ENCODE data around the gene PTPRM.

Gene PTPRM

DNA sequence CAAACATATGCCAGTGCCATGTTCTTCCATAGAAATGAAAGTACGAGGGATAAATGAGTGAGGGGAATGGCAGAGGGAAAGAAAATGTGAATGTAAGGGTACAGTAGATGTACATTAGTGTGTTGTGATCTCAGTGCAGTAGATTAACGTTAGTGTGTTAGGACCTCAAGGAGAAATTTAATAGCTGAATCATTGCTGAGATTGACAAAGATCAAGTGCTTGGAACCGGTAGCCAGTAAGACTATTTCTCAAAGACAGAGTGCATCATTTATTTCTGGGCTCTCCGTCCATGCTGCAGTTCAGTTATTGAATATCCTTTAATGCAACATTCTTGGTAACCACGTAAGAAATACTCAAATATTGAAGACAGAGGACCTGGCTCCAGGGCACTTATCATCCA is 246.0 kb downstream of the PTPRM start:
- H3K4me3 ChIP-seq (ENCODE audit: low read length): no peak overlapping the region
- DNase-seq (ENCODE audit: low read depth, low spot score): no peak

- no peak overlapping the region for H3K4me3 ChIP-seq (ENCODE audit: low read length)
- no peak for DNase-seq (ENCODE audit: low read depth, low spot score)
Measured at GRCh38 chr18:7814754-7815315, 247.7 kb downstream of the PTPRM start.

DNA sequence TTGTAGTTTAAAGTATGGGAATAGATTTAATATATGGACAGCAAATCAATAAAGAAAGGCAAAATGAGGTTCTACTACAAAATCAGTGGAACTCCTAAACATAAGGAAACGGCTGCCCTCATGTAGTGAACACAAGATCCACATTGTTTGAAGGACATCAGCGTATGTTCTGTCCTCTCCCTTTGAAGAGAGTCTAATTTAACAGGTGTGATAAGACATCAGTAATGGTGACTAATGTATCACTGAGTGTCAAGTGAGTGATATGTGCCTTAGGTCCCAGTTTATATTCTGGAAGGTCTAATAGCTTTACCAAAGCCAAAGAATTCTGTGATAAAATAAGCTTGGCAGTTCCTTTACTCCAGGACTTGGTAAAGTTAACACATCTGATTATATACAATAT is 248.7 kb downstream of the PTPRM start:
- DNase-seq (ENCODE audit: low read depth, low spot score): no peak
- no peak overlapping the region for H3K4me3 ChIP-seq (ENCODE audit: low read length)

- no peak for DNase-seq (ENCODE audit: low read depth, low spot score)
- H3K4me3 ChIP-seq (ENCODE audit: low read length): no peak overlapping the region
Measured at GRCh38 chr18:7817575-7818230, 250.6 kb downstream of the PTPRM start.

DNA sequence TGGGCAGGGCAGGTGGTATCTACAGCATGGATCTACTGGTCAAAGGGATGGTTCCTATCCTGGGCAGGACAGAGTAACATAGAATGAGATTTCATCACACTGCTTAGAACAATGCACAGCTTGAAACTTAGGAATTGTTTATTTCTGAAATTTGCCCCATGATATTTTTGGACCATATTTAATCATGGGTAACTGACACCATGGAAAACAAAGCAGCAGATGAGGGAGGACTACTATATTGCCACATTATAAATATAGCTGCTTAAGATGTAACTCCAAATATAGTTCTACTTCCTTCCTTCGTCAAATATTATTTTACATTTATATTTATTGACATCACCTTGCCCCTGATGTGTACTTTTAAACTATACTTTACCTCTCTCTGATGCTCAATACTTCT is 254.7 kb downstream of the PTPRM start:
- DNase-seq (ENCODE audit: low read depth, low spot score): no peak
- H3K4me3 ChIP-seq (ENCODE audit: low read length): no peak overlapping the region

DNA sequence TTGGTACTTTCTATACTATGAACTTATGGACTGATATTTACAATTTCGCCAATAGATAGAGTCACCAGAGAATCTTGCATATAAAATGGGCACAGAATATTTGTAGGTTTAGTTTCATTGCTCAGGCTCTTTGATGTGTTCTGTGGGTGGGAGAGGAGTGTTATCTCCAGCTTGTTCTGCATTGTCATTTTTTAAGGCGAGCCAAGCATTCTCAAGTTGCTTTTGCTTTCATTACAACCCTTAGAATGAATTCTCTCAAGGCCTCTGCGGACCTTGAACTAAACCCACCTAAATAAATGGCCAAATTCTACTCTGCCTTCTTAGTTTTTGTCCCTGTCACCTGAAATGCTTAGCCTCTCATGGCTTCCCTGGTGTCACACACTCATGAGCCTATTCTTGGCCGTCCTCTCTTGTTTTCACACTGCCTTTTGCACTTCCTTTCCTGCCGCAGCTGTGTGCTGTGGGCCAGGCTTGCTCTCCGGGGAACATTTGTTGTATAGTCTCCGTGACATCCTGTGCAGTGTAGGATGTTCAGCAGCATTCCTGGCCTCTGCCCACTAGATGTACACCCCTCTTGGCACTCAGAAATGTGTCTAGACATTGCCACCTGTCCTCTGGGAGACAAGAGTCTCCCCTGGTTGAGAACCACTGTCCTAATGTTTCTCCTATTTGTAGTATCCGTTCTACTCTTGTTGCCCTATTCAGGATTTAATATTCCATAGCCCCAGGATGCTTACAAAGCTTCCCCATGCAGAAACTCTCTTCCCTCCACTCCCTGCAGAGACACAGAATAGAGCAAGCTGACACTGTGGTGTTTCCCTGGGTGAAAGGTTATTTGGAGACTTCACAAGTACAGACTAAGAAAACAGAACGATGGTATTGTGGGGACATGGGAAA is 255.6 kb downstream of the PTPRM start:
- H3K4me3 ChIP-seq (ENCODE audit: low read length): no peak overlapping the region
- no peak for DNase-seq (ENCODE audit: low read depth, low spot score)

- DNase-seq (ENCODE audit: low read depth, low spot score): no peak
- H3K4me3 ChIP-seq (ENCODE audit: low read length): no peak overlapping the region
Measured at GRCh38 chr18:7824970-7825369, 257.9 kb downstream of the PTPRM start.

- DNase-seq (ENCODE audit: low read depth, low spot score): peak; percentile 80
- no peak overlapping the region for H3K4me3 ChIP-seq (ENCODE audit: low read length)
Measured at GRCh38 chr18:7830468-7830867, 263.4 kb downstream of the PTPRM start.

DNA sequence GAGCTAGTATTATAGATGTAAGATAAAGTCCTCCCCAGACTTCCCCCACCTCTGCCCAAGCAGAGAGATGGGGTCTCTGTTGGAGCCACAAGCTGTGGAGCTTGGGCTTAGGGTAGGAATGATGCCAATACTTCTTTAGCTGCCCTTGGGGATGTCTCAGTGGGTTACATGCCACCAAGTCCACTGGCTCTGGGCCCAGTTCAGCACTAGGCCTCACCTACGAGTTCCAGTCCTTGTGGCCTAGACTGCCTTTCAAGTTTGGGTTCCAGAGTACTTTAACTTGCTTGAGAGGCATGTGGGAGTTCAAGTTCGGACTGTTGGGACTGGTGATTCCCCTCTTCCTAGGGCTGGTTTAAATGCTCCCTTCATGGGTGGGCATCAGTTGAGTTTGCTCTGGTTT is 272.4 kb downstream of the PTPRM start:
- no peak for DNase-seq (ENCODE audit: low read depth, low spot score)
- no peak overlapping the region for H3K4me3 ChIP-seq (ENCODE audit: low read length)

DNA sequence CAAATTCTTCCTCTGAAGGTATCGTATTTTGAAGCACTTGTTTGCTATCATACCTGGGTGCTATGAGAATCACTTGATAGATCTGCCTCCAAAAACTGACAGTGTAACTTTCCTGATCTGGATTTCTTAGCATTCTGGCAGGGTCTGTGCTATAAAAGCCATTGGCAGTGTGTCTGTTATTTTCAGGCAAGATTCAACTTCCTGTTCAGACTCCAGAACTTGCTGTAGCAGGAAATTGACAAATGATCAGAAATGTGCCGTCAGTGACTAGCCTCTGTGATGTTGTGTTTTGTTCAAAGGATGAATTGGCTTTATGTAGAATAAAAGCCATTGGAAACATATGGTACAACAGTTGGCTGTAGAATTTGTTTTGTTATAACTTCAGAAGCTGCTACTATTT is 273.3 kb downstream of the PTPRM start:
- DNase-seq (ENCODE audit: low read depth, low spot score): peak; percentile 16
- H3K4me3 ChIP-seq (ENCODE audit: low read length): no peak overlapping the region

DNA sequence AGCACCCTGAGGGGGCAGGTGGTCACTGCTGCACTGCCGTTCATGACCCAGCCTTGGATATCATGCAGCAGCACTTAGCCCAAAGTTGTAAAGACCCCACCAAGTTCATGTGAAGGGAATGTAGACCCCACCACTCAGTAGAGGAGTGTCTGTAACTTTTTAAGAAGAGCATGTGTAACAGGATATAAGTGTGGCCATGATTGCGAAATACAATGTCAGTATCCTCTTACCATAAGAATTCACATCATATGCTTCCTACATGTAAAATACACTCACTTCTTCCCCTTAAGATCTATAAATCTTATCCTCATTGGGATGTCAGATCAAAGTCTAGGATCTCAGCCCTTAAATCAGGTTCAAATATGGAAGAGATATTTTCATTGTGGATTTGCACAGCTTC is 276.9 kb downstream of the PTPRM start:
- no peak overlapping the region for H3K4me3 ChIP-seq (ENCODE audit: low read length)
- DNase-seq (ENCODE audit: low read depth, low spot score): no peak

DNA sequence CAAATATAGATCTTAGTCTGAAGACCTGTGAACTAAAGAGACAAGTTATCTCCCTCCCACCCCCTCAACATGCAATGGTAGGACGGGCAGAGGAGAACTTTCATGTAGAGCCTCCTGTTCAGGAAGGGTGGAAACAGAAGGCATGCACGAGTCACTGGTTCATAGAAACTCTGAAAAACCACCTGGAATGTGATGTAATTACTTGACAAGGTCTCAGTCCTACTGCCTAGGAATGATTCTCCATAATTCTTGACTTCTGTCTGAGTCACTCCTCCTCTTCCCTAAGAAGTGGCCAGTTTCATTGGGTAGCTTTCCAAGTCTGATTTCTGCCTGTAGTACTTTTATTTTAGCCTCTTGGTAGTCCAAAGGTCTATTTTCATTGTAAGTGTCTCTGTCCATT is 277.3 kb downstream of the PTPRM start:
- H3K4me3 ChIP-seq (ENCODE audit: low read length): no peak overlapping the region
- no peak for DNase-seq (ENCODE audit: low read depth, low spot score)

DNA sequence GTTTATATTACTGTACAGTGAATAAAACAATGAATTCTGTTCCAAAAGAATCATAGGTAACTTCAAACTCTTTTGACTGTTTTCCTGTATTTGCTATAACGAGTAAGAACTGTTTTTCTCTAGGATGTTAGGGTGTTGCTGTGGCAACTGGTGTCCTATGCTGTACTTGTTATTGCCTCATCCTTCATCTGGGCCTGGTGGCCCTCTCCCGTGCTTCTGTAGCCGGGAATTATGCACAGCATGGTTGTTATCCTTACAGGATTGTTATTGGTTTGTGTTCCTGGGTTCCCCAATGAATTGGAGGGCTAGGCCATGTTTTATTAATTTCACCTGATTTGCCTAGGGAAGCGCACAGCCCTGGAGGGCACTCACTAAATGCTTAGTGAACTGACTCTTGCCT is 279.2 kb downstream of the PTPRM start:
- no peak overlapping the region for H3K4me3 ChIP-seq (ENCODE audit: low read length)
- DNase-seq (ENCODE audit: low read depth, low spot score): no peak

DNA sequence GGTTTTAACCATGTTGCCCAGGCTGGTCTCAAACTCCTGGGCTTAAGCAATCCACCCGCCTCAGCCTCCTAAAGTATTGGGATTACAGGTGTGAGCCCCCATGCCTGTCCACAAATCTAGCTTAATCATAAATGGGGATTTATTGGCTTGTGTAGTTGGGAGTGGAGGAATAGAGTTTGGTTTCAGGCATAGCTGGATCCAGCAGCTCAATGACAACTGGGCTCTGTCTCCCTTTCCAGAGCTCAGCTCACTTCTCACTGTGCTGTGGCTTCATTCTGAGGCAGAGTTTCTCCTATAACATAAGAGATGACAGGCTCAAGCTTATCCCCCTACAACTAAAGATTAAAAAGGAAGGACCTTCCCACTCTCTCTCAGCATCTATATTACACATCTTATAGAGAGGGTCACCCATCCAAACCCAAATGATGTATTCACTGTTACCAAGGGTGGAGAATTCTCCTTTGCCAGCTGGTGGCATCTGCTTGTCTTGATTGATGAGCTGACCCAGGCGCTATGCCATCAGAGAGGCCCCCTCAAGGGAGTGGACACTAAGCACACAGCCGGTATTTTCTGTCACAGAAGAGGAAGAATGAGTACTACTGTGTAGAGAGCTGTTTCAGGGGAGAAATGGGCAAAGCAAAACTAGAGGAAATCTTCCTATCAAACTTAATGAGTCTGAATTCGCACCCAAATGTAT is 280.4 kb downstream of the PTPRM start:
- no peak overlapping the region for H3K4me3 ChIP-seq (ENCODE audit: low read length)
- DNase-seq (ENCODE audit: low read depth, low spot score): no peak

DNA sequence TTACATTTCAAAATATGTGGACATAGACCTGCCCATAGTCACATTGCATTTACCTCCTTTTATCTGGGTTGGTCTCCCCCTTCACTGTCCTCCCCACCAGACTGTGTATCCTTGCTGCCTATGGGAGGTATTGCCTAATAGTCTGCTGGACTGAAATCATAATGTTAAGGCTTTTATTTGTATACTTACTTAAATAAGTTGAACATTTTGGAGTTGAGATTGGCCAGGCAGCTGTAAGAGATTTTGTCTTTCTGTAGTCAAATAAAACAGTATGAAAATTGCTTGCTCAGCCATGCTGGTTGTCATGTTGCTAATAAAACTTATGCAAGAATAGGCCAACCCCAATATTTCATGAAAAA is 280.9 kb downstream of the PTPRM start:
- no peak overlapping the region for H3K4me3 ChIP-seq (ENCODE audit: low read length)

GRCh38 chr18:7850446-7850845 is 283.3 kb downstream of the PTPRM start:
- DNase-seq (ENCODE audit: low read depth, low spot score): no peak
- no peak overlapping the region for H3K4me3 ChIP-seq (ENCODE audit: low read length)

More for the DNA sequence above, 280.9 kb downstream of the PTPRM start:
- DNase-seq (ENCODE audit: low read depth, low spot score): no peak

DNA sequence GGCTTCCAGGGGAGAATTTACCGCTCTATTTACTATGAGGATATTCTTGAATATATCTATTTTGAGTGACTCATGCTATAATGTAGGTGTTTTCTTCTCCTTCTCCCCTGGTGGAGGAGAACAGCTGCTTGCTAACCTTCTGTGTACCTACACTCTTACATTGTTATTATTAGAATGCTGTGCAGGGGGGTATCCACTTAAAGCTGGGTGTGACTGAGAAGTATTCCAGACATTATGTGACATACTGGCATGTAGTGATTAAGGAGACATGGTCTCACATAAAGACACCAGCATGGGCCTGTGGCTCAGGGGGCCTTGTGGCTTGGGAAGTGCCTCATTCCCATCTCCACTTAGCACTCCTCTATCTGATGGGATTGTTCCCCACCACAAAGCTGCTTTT is 287.9 kb downstream of the PTPRM start:
- H3K4me3 ChIP-seq (ENCODE audit: low read length): no peak overlapping the region
- no peak for DNase-seq (ENCODE audit: low read depth, low spot score)

DNA sequence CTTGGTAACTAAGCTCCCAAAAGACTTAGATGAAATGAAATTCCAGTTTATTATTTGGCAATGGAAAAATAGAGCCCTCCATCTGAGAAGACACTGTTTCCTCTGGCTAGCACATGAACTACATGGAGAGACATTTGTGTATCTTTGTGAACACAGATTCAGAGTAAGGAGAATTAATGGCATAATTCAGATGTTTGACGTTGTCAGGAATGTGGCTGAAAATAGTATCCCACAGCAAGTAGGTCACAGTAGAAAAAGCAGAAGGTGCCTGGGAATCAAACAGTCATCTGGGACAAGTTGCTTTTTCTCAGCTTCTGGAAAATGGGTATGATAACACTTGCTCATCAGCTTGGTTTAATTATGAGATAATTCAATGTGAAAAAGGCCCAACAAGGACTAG is 288.6 kb downstream of the PTPRM start:
- no peak for DNase-seq (ENCODE audit: low read depth, low spot score)
- no peak overlapping the region for H3K4me3 ChIP-seq (ENCODE audit: low read length)

DNA sequence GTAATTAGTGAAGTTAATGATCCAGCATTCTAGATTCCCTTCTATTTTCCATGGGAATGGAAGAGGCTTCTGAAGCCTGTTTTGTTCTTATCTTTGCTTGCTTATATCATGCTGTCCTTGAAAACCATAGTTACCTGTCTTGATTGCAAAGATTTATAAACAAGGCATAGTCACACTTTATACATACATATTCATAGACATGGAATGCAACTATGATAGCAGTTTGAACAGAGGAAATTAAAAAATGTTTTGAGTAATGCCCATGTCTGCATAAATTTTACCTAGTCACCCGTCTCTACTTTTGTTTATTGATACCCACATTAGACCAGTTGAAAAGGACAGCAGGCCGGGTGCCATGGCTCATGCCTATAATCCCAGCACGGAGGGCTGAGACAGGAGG is 289.0 kb downstream of the PTPRM start:
- DNase-seq (ENCODE audit: low read depth, low spot score): no peak
- no peak overlapping the region for H3K4me3 ChIP-seq (ENCODE audit: low read length)

DNA sequence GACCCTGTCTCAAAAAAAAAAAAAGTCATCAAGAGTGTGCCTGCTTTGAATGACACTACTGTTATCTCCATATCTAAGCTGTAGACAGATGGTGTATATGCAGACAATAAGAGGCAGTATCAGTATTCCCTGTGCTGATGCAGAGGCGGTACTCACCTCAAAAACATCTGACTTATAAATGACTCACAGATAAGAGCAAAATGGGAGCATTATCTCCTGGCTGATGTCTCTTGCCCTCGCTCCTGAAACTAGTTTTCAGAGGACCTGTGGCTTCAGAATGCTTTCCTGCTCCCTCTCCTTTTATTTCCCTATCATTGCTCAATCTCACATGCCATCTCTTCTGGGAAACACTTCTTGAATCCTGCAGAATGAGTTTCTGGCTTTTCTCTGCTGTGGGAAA is 289.6 kb downstream of the PTPRM start:
- H3K4me3 ChIP-seq (ENCODE audit: low read length): no peak overlapping the region
- DNase-seq (ENCODE audit: low read depth, low spot score): no peak
